ENCODE measurements around the gene SH3BP4.

The SH3BP4 gene

GRCh38 chr2:234983011-234983726 lies 31.4 kb downstream of the SH3BP4 start:
- no peak for DNase-seq (ENCODE audit: low read depth, low spot score)

- DNase-seq (ENCODE audit: low read depth, low spot score): no peak
Measured at GRCh38 chr2:234985608-234986245, 33.9 kb downstream of the SH3BP4 start.

DNA sequence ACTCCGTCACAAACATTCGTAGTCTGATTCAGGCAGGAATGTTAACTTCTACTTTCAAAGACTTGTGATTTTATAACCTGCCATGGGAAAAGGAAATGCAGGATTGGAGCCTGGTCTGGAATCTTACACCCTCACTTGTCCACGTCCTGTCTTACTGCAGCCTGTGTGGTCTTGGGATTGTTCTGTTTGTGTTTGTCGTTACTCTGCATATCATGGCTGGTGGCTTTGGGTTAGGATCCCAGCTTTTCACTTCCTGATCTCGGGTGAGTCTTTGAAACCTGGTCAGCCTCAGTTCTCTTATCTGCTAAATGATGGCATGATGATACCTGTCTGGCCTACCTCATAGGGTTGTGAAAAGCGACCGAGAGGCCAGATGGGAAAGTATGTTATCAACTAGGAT lies 34.6 kb downstream of the SH3BP4 start:
- DNase-seq (ENCODE audit: low read depth, low spot score): no peak

- DNase-seq (ENCODE audit: low read depth, low spot score): no peak
Measured at GRCh38 chr2:234986876-234987720, 35.3 kb downstream of the SH3BP4 start.

DNA sequence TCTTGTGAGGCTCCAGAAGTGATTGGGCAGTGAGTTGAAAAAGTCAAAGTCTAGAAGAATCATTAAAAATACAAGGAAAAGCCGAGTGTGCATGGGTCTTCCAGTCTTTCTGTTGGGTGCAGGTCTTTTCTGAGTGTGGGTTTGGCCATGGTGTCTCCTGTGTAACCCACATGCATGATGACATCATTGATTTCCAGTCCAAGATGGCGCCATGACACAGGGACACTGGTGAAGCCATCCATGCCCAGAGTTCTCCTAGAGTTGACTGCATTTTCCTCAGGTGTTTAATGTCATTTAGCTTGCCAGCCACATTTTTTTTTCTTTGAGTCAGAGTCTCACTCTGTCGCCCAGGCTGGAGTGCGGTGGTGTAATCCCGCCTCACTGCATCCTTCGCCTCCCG lies 35.9 kb downstream of the SH3BP4 start:
- no peak for DNase-seq (ENCODE audit: low read depth, low spot score)

DNA sequence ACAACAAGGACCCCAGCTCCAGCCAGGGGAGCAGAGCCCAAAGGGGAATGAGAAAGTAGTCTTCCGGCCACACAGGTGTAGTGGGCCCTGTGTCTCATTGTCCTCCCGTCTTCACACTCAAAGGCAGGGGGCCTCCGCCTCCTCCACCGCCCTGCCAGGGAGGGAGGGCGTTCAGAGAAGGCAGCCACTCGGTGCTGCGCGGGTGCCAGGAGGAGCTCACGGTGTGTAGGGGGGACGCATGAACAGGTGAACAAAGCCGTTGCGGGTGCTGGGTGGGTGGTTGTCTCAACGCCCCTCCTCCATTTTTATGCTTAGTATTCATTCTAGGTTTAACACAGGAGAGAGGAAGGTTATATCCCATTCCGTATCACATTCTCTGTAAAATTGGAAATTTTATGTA lies 36.7 kb downstream of the SH3BP4 start:
- DNase-seq (ENCODE audit: low read depth, low spot score): no peak

GRCh38 chr2:234989183-234989701 lies 37.4 kb downstream of the SH3BP4 start:
- DNase-seq (ENCODE audit: low read depth, low spot score): no peak

DNA sequence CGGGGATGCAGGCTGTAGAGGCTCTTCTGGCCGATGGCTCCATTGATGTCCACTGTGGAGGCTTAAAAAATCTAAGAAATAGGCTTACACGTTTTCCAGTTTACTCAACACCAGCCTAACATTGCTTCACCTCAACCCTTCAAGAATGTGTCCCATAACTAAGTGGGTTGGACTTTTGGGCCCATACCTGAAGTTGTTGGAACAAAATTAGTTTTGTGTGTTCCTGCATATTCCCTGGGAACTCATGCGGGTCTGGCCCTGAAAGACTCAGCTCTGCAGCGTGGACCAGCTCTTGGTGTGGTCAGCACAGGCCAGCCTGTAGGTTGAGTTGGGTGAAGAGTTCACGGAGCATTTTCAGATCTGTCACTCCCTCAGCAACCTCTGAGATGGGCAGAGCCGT lies 38.5 kb downstream of the SH3BP4 start:
- no peak for DNase-seq (ENCODE audit: low read depth, low spot score)

- no peak for DNase-seq (ENCODE audit: low read depth, low spot score)
Measured at GRCh38 chr2:234991290-234991689, 39.5 kb downstream of the SH3BP4 start.

- DNase-seq (ENCODE audit: low read depth, low spot score): no peak
Measured at GRCh38 chr2:234991793-234992192, 40.0 kb downstream of the SH3BP4 start.

DNA sequence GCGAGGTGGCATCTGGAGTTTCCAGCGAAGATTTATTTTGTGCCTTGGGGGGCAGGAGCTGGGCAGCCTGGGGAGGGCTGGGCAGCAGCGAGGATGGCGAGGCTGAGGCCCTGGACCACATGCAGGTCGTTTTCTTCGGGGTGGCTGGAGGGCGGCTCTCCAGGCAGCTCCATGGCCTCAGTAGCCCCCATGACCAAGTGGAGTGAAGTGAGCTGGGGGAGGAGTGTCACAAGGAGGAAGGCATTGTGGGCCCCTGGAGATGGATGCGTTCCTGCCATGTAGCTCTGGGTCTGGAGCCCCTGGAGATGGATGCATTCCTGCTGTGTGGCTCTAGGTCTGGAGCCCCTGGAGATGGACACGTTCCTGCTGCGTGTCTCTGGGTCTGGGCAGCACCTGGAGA lies 40.4 kb downstream of the SH3BP4 start:
- DNase-seq (ENCODE audit: low read depth, low spot score): no peak

GRCh38 chr2:234992624-234993349 lies 41.0 kb downstream of the SH3BP4 start:
- DNase-seq (ENCODE audit: low read depth, low spot score): no peak

- DNase-seq (ENCODE audit: low read depth, low spot score): no peak
Measured at GRCh38 chr2:234993541-234993981, 41.7 kb downstream of the SH3BP4 start.

DNA sequence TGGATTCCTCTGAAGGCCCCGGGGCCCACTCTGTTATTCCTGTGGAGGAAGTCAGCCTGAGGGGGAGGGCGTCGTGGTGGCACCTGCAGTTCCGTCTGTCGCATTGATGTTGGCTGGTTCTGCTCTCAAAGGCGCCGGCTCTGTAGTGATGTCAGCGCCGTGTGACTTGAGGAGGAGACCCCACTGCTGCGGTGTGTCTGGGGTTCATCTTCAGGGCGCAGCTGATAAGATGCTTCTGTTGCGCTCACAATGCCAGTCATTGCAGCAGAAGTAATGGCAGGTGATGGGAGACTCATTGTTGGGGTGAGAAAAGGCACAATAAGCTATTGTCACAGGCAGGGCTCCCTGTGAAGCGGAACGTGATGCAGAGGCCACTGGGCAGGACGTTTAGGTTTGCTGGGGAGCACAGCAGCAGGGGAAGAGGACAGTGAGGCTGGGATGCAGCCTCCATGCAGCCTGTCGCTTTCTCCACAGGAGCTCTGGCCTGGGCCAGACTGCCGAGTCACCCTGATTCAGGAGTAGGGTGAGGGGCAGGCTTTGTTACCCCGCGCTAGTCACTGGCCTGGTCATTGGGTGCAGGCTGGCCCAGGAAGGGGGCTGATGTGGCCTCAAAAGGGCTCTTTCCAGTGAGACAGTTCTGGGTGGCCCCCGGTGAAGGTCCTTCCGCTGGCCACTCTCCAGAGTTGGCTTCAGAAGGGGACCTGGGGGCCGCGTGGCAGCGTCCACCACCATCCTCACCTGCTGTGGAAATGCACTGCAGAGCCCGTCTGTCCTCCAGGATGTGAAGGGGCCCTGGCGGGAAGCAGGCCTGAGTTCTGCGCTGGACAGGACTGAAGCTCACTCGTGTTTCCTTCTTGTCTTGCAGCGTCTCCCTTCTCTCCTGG lies 42.9 kb downstream of the SH3BP4 start:
- DNase-seq (ENCODE audit: low read depth, low spot score): no peak

GRCh38 chr2:234995332-234996068 lies 43.7 kb downstream of the SH3BP4 start:
- no peak for DNase-seq (ENCODE audit: low read depth, low spot score)

DNA sequence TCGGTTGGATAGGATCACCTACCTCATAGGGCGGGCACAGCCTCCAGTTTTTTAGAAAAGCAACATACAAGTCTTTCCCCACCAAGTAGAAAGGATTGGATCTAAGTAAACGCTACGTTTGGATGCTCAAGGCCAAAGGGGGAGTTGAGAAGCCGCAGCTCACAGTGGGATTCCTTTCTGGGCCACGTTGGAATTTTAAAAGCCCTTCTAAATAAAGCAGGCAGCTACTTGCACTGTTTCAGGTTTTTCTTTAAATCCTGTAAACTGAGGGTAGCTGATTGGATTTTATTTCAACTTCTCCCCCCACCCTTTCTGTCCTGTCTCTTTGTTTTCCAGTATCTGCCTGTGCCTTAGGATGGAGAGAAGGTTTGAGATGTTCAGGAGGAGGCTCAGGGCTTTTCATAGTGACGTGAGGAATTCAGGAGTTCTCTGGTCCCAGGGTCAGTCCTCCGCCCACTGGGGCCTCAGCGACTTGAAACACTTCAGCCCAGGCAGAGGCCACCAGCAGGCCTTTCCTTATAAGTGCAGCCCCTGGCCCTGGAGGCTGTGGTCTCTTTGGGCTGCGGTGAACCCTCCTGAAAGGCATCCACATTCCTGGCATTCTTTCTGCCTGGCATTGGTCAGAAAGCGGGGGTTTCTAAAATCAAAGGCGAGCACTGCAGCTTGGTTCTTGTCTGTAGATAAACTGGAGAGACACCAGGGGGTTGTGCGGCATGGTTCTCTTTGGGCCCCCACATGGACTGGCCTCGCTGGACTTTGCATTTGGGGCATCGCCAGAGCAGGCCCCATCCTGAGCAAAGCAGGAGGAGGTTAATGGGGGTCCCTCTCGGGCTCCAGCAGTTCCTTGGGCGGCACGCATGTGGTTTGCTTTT lies 44.5 kb downstream of the SH3BP4 start:
- no peak for DNase-seq (ENCODE audit: low read depth, low spot score)

- no peak for DNase-seq (ENCODE audit: low read depth, low spot score)
Measured at GRCh38 chr2:234996941-234997270, 45.1 kb downstream of the SH3BP4 start.

DNA sequence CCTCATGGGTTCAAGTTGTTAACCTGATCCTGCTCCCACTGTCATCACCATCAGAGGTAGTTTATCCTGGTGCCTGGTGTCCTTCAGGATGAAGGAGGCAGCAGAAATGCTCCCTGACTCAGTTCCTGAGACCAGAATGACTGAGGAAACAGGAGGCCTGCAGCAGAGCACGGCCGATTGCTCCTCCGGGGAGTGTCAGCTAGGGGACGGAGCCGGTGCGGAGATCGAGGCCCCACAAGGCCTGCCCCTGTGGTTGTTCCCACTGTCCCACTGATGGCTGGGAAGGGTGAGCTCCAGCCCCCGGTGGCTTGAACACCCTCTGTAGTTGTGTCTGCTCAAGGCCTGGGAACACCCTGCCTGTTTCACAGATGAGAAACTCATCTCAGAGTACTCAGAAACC lies 45.6 kb downstream of the SH3BP4 start:
- DNase-seq (ENCODE audit: low read depth, low spot score): no peak

Data from activated naive CD8-positive, alpha-beta T cell treated with anti-CD3 and anti-CD28 coated beads, Interleukin-2, amount 50 U/mL, for 16 hours (primary cell).